Liver (tissue), 9 donors: ENCODE results near the gene ENC1. TPM values are rescaled to one million over a fixed set of nuclear protein-coding genes. Genes with fewer than 3 reads are reported as not detected.

ENCODE experiments used
- DNase-seq: peaks from one replicate; pipeline ENCODE4 v3.0.0-alpha.2; 2017; ENCODE audit warnings: low spot score
- H3K27ac ChIP-seq, 2 donors: one replicate each; pipeline ENCODE4 v1.7.0; 2013; ENCODE audit warnings: inconsistent platforms in 2 of 2, low read length in 2 of 2, control low read depth in 1 of 2, low read depth in 1 of 2, mild to moderate bottlenecking in 1 of 2
- H3K27me3 ChIP-seq, 4 donors: one replicate each; pipeline versions ENCODE4 v1.6.1 to v1.7.0; 2013; ENCODE audit warnings: low read length in 3 of 4, inconsistent platforms in 1 of 4, mild to moderate bottlenecking in 1 of 4, moderate library complexity in 1 of 4; ENCODE audit not compliant: control insufficient read depth in 4 of 4, insufficient read depth in 4 of 4
- H3K36me3 ChIP-seq, 4 donors: one replicate each; pipeline versions ENCODE4 v1.6.1 to v1.7.0; 2013; ENCODE audit warnings: low read length in 3 of 4, mild to moderate bottlenecking in 3 of 4, low read depth in 1 of 4, moderate library complexity in 1 of 4; ENCODE audit not compliant: control insufficient read depth in 4 of 4, insufficient read depth in 3 of 4
- H3K4me1 ChIP-seq, 4 donors: one replicate each; pipeline versions ENCODE4 v1.6.1 to v1.7.0; 2013; ENCODE audit warnings: low read length in 3 of 4, mild to moderate bottlenecking in 3 of 4, moderate library complexity in 1 of 4; ENCODE audit not compliant: control insufficient read depth in 4 of 4, insufficient read depth in 4 of 4
- H3K4me3 ChIP-seq, 3 donors: one replicate each; pipeline versions ENCODE4 v1.6.1 to v1.7.0; 2013; ENCODE audit warnings: low read length in 3 of 3, control low read depth in 1 of 3, low read depth in 1 of 3, mild to moderate bottlenecking in 1 of 3
- H3K9ac ChIP-seq, 2 donors: one replicate each; pipeline ENCODE4 v1.7.0; 2013; ENCODE audit warnings: low read length in 2 of 2, mild to moderate bottlenecking in 2 of 2, moderate library complexity in 2 of 2, control low read depth in 1 of 2, low read depth in 1 of 2
- H3K9me3 ChIP-seq, 4 donors: one replicate each; pipeline versions ENCODE4 v1.6.1 to v1.7.0; 2013; ENCODE audit warnings: low read length in 3 of 4; ENCODE audit not compliant: control insufficient read depth in 4 of 4
- ATF3 ChIP-seq: IDR thresholded peaks from 2 replicates; pipeline ENCODE4 v1.6.1; 2016; ENCODE audit warnings: antibody characterized with exemption
- CTCF ChIP-seq: fragments of 150-350 bp; IDR thresholded peaks from 2 replicates; pipeline ENCODE4 v1.5.1; 2017; ENCODE audit warnings: improper control_type of control experiment, low read depth, low read length; ENCODE audit not compliant: missing input control
- EGR1 ChIP-seq, 2 donors: IDR thresholded peaks; 2 replicates each; pipeline ENCODE4 v1.6.1; 2016 to 2018; ENCODE audit warnings: antibody characterized with exemption in 2 of 2, low read depth in 2 of 2
- FOXA2 ChIP-seq: IDR thresholded peaks from 2 replicates; pipeline ENCODE4 v1.6.1; 2016; ENCODE audit warnings: antibody characterized with exemption
- HNF4A ChIP-seq, 2 donors: conservative IDR thresholded peaks; 2 replicates each; pipeline ENCODE4 v1.6.1; 2016; ENCODE audit warnings: antibody characterized with exemption in 2 of 2, mild to moderate bottlenecking in 2 of 2
- JUND ChIP-seq, 2 donors: IDR thresholded peaks; 2 replicates each; pipeline ENCODE4 v1.6.1; 2016; ENCODE audit warnings: antibody characterized with exemption in 2 of 2
- NR2F2 ChIP-seq: IDR thresholded peaks from 2 replicates; pipeline ENCODE4 v1.6.1; 2016; ENCODE audit warnings: antibody characterized with exemption
- RAD21 ChIP-seq, 2 donors: IDR thresholded peaks; 2 replicates each; pipeline ENCODE4 v1.6.1; 2016; ENCODE audit warnings: antibody characterized with exemption in 2 of 2, mild to moderate bottlenecking in 2 of 2
- RXRA ChIP-seq, 2 donors: IDR thresholded peaks; 2 replicates each; pipeline ENCODE4 v1.6.1; 2017 to 2018; ENCODE audit warnings: antibody characterized with exemption in 2 of 2, mild to moderate bottlenecking in 1 of 2
- SP1 ChIP-seq: IDR thresholded peaks from 2 replicates; pipeline ENCODE4 v1.6.1; 2018; ENCODE audit warnings: antibody characterized with exemption, mild to moderate bottlenecking
- TAF1 ChIP-seq: conservative IDR thresholded peaks from 2 replicates; pipeline ENCODE4 v1.6.1; 2016; ENCODE audit warnings: antibody characterized with exemption, mild to moderate bottlenecking
- YY1 ChIP-seq: IDR thresholded peaks from 2 replicates; pipeline ENCODE4 v1.6.1; 2016; ENCODE audit warnings: antibody characterized with exemption, mild to moderate bottlenecking
- ZBTB33 ChIP-seq: IDR thresholded peaks from 2 replicates; pipeline ENCODE4 v1.6.1; 2016; ENCODE audit warnings: antibody characterized with exemption
- WGBS: extraction: QIAGEN DNeasy Blood & Tissue Kit; methylation state at CpG from one replicate; pipeline ENCODE4 v1.1.7; 2013; 5-methylcytosine and 5-hydroxymethylcytosine counted together
- polyA plus RNA-seq, 2 donors: library from polyadenylated mRNA; stranded (reverse) in 1 of 2; unstranded in 1 of 2; fragments of 200-250 nt in 1 of 2; fragments of >200 nt in 1 of 2; fragmentation: Nextera tagmentation in 1 of 2; extraction: Ambion mirVana in 1 of 2; gene quantifications; one replicate each; pipeline versions ENCODE4 v1.2.1 to v1.2.3, GENCODE V29; 2013 to 2015
- total RNA-seq, 2 donors: library from RNA; depleted of rRNA; stranded (reverse); fragments of >200 nt; gene quantifications; one replicate each; pipeline ENCODE4 v1.2.3, GENCODE V29; 2014
- TF ChIP-seq, protein P1 (sequence below): IDR thresholded peaks from 2 replicates; pipeline ENCODE4 v1.6.1; 2016; ENCODE audit warnings: antibody characterized with exemption, mild to moderate bottlenecking
- donor health status: healthy.
- donor health status: healthy.
- donor health status: healthy.
- donor health status: healthy.
- donor health status: healthy.

ENC1 gene
- total and polyA plus RNA-seq, 4 donors = 5.7 to 34.4 (median 13.8) TPM

GRCh38 chr5:74623006-74623611, 17.4 kb downstream of the ENC1 start:
- Histone ChIP-seq H3K9ac (no peak overlapping the region), H3K36me3 (peaks cover 0 to 3% (median 1%) of the 10 kb centered on the region in 4 donors), H3K4me3 (no peak overlapping the region), H3K4me1 (no peaks in the 10 kb centered on the region), H3K27ac (no peak overlapping the region), H3K27me3 (no peaks in the 10 kb centered on the region), H3K9me3 (no peaks in the 10 kb centered on the region)
- WGBS = 88% methylated on average over 3 of the region's 3 CpGs
- DNase-seq = no peak
- no peak for TF ChIP-seq EGR1 (IDR thresholded peaks at IDR 0.05; ENCODE audit: low read depth in 2 of 2)
- no peak for TF ChIP-seq TAF1
- TF ChIP-seq NR2F2 = no peak
- no peak for TF ChIP-seq JUND (IDR thresholded peaks at IDR 0.05)
- no peak for TF ChIP-seq YY1
- TF ChIP-seq FOXA2 = no peak
- no peak for TF ChIP-seq CTCF

DNA sequence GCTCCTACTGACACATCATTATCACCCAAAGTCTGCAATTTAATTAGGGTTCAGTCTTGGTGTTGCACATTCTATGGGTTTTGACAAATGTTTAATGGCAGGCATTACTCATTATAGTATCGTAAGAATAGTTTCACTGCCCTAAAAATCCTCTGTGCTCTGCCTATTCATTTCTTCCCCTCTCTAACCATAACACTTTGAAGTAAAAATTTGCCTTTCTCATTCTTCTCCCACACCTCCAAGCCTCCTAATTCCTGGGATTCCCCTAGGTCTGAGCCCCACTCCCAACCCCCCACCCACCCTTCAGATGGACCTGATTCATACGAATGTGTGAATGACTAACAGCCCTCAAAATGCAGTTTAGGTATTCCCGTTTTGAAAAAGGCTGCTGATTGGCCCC, 18.4 kb downstream of the ENC1 start:
- WGBS = 80% methylated on average over 3 of the region's 3 CpGs
- no peak for DNase-seq
- Histone ChIP-seq H3K27me3 (no peaks in the 10 kb centered on the region), H3K4me1 (peaks cover 0 to 2% (median 0%) of the 10 kb centered on the region in 4 donors), H3K27ac (no peak overlapping the region), H3K9ac (no peak overlapping the region), H3K4me3 (no peak overlapping the region), H3K36me3 (no peaks in the 10 kb centered on the region), H3K9me3 (no peaks in the 10 kb centered on the region)
- TF ChIP-seq NR2F2 = no peak
- no peak for TF ChIP-seq SP1
- no peak for TF ChIP-seq RXRA (IDR thresholded peaks at IDR 0.05)
- no peak for TF ChIP-seq ATF3
- TF ChIP-seq RAD21 (IDR thresholded peaks at IDR 0.05) = no peak
- TF ChIP-seq ZBTB33 = no peak
- TF ChIP-seq, protein P1, sequence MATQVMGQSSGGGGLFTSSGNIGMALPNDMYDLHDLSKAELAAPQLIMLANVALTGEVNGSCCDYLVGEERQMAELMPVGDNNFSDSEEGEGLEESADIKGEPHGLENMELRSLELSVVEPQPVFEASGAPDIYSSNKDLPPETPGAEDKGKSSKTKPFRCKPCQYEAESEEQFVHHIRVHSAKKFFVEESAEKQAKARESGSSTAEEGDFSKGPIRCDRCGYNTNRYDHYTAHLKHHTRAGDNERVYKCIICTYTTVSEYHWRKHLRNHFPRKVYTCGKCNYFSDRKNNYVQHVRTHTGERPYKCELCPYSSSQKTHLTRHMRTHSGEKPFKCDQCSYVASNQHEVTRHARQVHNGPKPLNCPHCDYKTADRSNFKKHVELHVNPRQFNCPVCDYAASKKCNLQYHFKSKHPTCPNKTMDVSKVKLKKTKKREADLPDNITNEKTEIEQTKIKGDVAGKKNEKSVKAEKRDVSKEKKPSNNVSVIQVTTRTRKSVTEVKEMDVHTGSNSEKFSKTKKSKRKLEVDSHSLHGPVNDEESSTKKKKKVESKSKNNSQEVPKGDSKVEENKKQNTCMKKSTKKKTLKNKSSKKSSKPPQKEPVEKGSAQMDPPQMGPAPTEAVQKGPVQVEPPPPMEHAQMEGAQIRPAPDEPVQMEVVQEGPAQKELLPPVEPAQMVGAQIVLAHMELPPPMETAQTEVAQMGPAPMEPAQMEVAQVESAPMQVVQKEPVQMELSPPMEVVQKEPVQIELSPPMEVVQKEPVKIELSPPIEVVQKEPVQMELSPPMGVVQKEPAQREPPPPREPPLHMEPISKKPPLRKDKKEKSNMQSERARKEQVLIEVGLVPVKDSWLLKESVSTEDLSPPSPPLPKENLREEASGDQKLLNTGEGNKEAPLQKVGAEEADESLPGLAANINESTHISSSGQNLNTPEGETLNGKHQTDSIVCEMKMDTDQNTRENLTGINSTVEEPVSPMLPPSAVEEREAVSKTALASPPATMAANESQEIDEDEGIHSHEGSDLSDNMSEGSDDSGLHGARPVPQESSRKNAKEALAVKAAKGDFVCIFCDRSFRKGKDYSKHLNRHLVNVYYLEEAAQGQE = no peak
- no peak for TF ChIP-seq FOXA2
- TF ChIP-seq HNF4A (conservative IDR thresholded peaks at IDR 0.05) = no peak
